ENCODE results near the gene AASDH. TPM values are rescaled to one million over a fixed set of nuclear protein-coding genes. Genes with fewer than 3 reads are reported as not detected.

Gene AASDH
- total RNA-seq, 1 donor from 2014 or later: 12.6 TPM

DNA sequence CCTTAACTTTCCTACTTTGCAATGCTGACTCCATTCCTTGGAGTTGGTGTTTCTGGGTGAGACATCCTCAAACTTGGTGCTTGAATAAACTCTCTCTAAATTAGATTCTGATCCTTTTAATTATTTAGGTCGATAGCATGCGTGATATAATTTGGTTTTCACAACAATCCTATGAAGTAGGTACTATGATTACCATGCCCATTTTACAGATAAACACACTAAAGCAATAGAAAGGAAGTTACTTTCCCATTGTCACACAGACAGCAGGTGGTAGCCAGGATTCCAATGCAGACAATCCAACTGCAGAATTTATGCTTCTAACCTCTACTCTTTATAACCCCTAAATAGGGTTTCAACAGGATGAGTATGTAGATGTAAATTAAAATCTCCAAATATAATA, 21.7 kb upstream of the AASDH start:
- no peaks in the 10 kb centered on the region for H3K27me3 Mint-ChIP-seq (ENCODE audit: low read depth)

DNA sequence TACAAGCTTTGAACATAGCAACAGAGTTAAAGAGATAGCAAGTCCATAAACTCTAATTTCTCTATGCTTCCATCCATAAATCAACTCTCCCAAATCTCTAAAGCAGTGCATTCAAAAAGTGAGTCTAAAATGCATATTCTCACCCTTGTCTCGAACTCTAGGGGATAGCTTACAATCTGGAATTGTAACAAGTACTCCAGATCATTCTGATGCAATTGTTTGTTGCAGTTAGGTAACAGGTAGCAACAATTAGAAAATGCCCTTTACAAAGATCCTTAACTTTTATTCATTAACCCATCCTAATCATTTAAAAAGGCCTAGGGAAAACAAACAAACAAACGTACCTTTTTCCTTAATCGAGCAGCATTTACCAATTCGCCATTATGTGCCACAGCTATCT, 18.9 kb upstream of the AASDH start:
- Mint-ChIP-seq H3K36me3 (ENCODE audit: low read depth) (peaks cover 5% of the 10 kb centered on the region), H3K27ac (ENCODE audit: unreplicated experiment) (no peak overlapping the region), H3K4me3 (no peak overlapping the region), H3K9me3 (no peaks in the 10 kb centered on the region), H3K27me3 (ENCODE audit: low read depth) (no peaks in the 10 kb centered on the region), H3K4me1 (peaks cover 18% of the 10 kb centered on the region)
- TF ChIP-seq, protein P1, sequence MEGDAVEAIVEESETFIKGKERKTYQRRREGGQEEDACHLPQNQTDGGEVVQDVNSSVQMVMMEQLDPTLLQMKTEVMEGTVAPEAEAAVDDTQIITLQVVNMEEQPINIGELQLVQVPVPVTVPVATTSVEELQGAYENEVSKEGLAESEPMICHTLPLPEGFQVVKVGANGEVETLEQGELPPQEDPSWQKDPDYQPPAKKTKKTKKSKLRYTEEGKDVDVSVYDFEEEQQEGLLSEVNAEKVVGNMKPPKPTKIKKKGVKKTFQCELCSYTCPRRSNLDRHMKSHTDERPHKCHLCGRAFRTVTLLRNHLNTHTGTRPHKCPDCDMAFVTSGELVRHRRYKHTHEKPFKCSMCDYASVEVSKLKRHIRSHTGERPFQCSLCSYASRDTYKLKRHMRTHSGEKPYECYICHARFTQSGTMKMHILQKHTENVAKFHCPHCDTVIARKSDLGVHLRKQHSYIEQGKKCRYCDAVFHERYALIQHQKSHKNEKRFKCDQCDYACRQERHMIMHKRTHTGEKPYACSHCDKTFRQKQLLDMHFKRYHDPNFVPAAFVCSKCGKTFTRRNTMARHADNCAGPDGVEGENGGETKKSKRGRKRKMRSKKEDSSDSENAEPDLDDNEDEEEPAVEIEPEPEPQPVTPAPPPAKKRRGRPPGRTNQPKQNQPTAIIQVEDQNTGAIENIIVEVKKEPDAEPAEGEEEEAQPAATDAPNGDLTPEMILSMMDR (conservative IDR thresholded peaks at IDR 0.05): no peak
- no peak for DNase-seq (ENCODE audit: low read depth, low spot score)

More for the DNA sequence above, 21.7 kb upstream of the AASDH start:
- Mint-ChIP-seq H3K36me3 (ENCODE audit: low read depth) (peaks cover 5% of the 10 kb centered on the region), H3K4me3 (no peak overlapping the region), H3K9me3 (no peaks in the 10 kb centered on the region), H3K27ac (ENCODE audit: unreplicated experiment) (no peak overlapping the region), H3K4me1 (peaks cover 27% of the 10 kb centered on the region)
- no peak for DNase-seq (ENCODE audit: low read depth, low spot score)
- TF ChIP-seq, protein P1 (conservative IDR thresholded peaks at IDR 0.05): no peak

DNA sequence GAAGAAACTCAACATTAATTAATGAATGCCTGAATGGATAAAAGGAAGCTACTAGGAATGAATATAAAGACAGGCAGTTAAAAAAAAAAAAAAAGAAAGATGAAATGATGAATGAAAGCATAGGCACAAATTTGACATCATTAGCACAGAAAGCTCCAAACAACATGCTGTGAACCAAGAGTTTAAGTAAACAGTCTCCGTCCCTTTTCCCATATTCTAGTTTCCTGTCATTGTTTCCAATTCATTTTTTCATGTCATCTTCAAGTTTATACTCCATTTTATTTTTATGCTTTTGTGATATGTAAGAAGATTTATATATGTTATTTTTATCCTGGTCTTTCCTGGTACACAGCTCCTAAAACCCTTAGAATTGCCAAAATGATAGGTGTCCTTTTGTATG, 17.7 kb upstream of the AASDH start:
- Mint-ChIP-seq H3K4me3 (no peak overlapping the region), H3K4me1 (peaks cover 10% of the 10 kb centered on the region), H3K27ac (ENCODE audit: unreplicated experiment) (no peak overlapping the region), H3K27me3 (ENCODE audit: low read depth) (no peaks in the 10 kb centered on the region), H3K9me3 (no peaks in the 10 kb centered on the region), H3K36me3 (ENCODE audit: low read depth) (peaks cover 5% of the 10 kb centered on the region)
- DNase-seq (ENCODE audit: low read depth, low spot score): no peak
- TF ChIP-seq, protein P1 (conservative IDR thresholded peaks at IDR 0.05): no peak

- no peak for DNase-seq (ENCODE audit: low read depth, low spot score)
- H3K27me3 Mint-ChIP-seq (ENCODE audit: low read depth): no peaks in the 10 kb centered on the region
- no peak overlapping the region for H3K4me3 Mint-ChIP-seq
- H3K36me3 Mint-ChIP-seq (ENCODE audit: low read depth): no peaks in the 10 kb centered on the region
- no peaks in the 10 kb centered on the region for H3K4me1 Mint-ChIP-seq
- TF ChIP-seq, protein P1 (conservative IDR thresholded peaks at IDR 0.05): no peak
- no peaks in the 10 kb centered on the region for H3K9me3 Mint-ChIP-seq
- H3K27ac Mint-ChIP-seq (ENCODE audit: unreplicated experiment): peak overlapping the region; percentile 67
Observed at GRCh38 chr4:56400560-56400959, 13.3 kb upstream of the AASDH start.

DNA sequence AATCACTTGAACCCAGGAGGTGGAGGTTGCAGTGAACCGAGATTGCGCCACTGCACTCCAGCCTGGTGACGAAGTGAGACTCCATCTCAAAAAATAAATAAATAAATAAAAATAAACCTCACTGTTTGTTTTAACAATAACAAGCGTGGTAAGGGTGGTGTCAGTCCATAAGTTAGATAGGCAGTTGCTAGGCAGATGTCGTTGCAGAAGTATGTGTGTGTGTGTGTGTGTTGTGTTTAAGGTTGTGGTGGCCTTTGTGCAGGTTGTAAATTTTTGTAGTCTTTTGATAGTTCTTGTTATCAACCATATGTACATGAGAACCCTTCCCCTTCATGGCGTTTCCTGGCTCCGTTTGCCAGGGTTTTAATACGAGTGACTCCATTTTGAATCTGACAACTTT, 4.0 kb upstream of the AASDH start:
- Mint-ChIP-seq H3K4me1 (peaks cover 22% of the 10 kb centered on the region), H3K9me3 (no peaks in the 10 kb centered on the region), H3K27me3 (ENCODE audit: low read depth) (no peaks in the 10 kb centered on the region), H3K4me3 (peak overlapping the region; percentile 2), H3K36me3 (ENCODE audit: low read depth) (no peaks in the 10 kb centered on the region), H3K27ac (ENCODE audit: unreplicated experiment) (no peak overlapping the region)
- TF ChIP-seq, protein P1 (conservative IDR thresholded peaks at IDR 0.05): no peak
- DNase-seq (ENCODE audit: low read depth, low spot score): no peak

DNA sequence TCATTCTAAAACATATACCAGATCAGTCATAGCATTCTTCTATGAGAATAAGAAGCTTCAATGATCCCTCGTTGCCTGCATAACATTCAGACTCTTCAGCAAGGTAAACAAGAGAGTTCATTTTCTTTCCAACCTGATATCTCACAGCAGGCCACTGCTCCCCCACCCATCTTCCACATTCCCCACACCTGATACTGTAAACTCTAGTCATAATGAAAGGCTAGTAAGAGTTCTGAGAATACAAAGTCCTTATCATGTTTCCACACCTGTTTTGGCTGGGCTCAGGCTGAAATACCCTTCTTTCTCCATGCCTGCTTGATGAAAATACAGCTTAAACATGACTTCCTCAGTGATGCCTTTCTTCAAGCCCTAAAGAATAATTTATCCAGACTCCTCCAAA, 2.3 kb upstream of the AASDH start:
- no peaks in the 10 kb centered on the region for H3K27me3 Mint-ChIP-seq (ENCODE audit: low read depth)
- H3K36me3 Mint-ChIP-seq (ENCODE audit: low read depth): no peaks in the 10 kb centered on the region
- TF ChIP-seq, protein P1 (conservative IDR thresholded peaks at IDR 0.05): no peak
- no peak for DNase-seq (ENCODE audit: low read depth, low spot score)
- peaks cover 22% of the 10 kb centered on the region for H3K4me1 Mint-ChIP-seq
- H3K9me3 Mint-ChIP-seq: no peaks in the 10 kb centered on the region
- peak overlapping the region; percentile 92 for H3K4me3 Mint-ChIP-seq
- no peak overlapping the region for H3K27ac Mint-ChIP-seq (ENCODE audit: unreplicated experiment)

All from neural crest cell (in vitro differentiated cells).